Measurements from ENCODE around the gene NOVA2.

NOVA2 gene

GRCh38 chr19:45973553-45974338 lies at the start of gene NOVA2:
Gene NOVA2, minus strand, starts transcription at chr19:45973865. Its CDS starts 514 bp downstream, at chr19:45973351.
- peak; percentile 56 to 59 for DNase-seq

GRCh38 chr19:46023311-46023779 lies 49.7 kb upstream of the NOVA2 start:
- DNase-seq, result no peak

GRCh38 chr19:46022431-46023310 lies 49.0 kb upstream of the NOVA2 start, which contains the start of gene PGLYRP1:
Gene PGLYRP1, minus strand, starts transcription at chr19:46023053. Its CDS starts 32 bp downstream, at chr19:46023021.
- no peak for DNase-seq

- no peak for DNase-seq
These were observed 48.4 kb upstream of the NOVA2 start for GRCh38 chr19:46022061-46022430.

GRCh38 chr19:46021531-46022041 lies 47.9 kb upstream of the NOVA2 start:
- no peak for DNase-seq

- no peak for DNase-seq
These were observed 47.1 kb upstream of the NOVA2 start for GRCh38 chr19:46020819-46021125.

GRCh38 chr19:46019270-46019669 lies 45.6 kb upstream of the NOVA2 start:
- DNase-seq, result no peak

- no peak for DNase-seq
These were observed 45.1 kb upstream of the NOVA2 start for GRCh38 chr19:46018729-46019251.

- DNase-seq, result no peak
These were observed 44.4 kb upstream of the NOVA2 start for GRCh38 chr19:46017874-46018675.

- DNase-seq, result no peak
These were observed 43.4 kb upstream of the NOVA2 start for GRCh38 chr19:46017095-46017429.

GRCh38 chr19:46016426-46017094 lies 42.9 kb upstream of the NOVA2 start:
- peak; percentile 65 to 80 for DNase-seq

GRCh38 chr19:46015687-46016425 lies 42.2 kb upstream of the NOVA2 start:
- no peak for DNase-seq

- peak; percentile 51 to 65 for DNase-seq
These were observed 41.4 kb upstream of the NOVA2 start for GRCh38 chr19:46014941-46015686.

- DNase-seq, result no peak
These were observed 40.9 kb upstream of the NOVA2 start for GRCh38 chr19:46014534-46014933.

- DNase-seq, result peak; percentile 57 to 68
These were observed 36.2 kb upstream of the NOVA2 start for GRCh38 chr19:46009530-46010510.

- no peak for DNase-seq
These were observed 32.7 kb upstream of the NOVA2 start for GRCh38 chr19:46006411-46006810.

GRCh38 chr19:46002678-46003275 lies 29.1 kb upstream of the NOVA2 start:
- no peak for DNase-seq

- DNase-seq, result peak; percentile 10 to 13
These were observed 27.0 kb upstream of the NOVA2 start for GRCh38 chr19:46000491-46001246.
